SK-N-DZ (cell line): Measurements from ENCODE around the gene CRYM. TPM values are rescaled to one million over a fixed set of nuclear protein-coding genes. Genes with fewer than 3 reads are reported as not detected.
"Not testable (repeated sequence)": the region's sequence is repeated elsewhere in the genome, so short reads cannot be mapped to it uniquely, and the experiment has no call there.

Source experiments
- DNase-seq: peaks from one replicate; pipeline ENCODE4 v3.0.0-alpha.2; 2015; ENCODE audit warnings: low spot score
- polyA plus RNA-seq, 2 experiments: library from polyadenylated mRNA; depleted of rRNA; stranded (reverse); fragments of >200 nt; gene quantifications; 2 replicates each; pipeline ENCODE4 v1.2.3, GENCODE V29; 2014

Gene CRYM
- 0.45 TPM in 1 of 2 replicates, not detected in the other for polyA plus RNA-seq (2014; cell fraction: cytosol; rRNA removed)
- not detected in 2 replicates for polyA plus RNA-seq (2014; cell fraction: nucleus; rRNA removed)

DNA sequence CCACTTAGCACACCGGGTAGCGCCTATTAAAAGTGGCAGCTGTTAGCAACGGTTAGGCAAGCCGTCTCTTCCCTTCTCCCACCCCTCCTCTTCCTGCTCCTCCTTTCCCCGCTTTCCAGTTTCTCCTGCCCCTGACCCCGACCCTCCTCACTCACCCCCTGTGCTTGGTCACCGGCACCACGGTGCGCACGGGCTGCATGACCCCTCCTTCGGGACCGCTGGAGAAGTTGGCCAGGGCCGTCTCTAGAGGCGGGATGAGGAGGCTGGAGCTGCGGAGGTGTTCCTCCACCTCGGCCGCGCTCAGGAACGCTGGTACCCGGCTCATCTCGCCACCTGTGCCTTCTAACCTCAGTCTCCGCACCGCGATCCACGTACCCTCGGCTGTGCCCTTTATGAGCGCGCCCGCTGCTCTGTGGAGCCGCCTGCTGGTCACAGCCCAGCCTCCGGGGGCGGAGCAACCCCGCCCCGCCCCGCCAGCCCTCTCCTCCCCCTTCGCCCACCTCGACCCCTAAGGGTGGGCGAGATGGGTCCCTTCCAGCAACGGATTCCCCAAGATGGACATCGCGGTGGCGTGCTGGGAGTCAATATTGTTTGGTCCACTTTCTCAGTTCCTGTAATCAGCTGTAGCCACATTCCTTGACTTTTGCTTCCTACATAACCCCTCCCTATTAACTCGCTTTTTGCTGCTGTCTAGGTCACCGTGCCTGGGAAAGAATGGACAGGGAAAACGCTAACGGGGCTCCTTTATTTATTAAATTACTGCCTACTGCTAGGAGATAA, at the start of gene CRYM:
CRYM (minus strand) TSS at position 364 of the 780 bp plus-strand sequence; CDS start at position 325, 39 bp downstream.
- peak; percentile 18 for DNase-seq

GRCh38 chr16:21327046-21327445, 49.0 kb upstream of the CRYM start:
- DNase-seq = no peak

- DNase-seq = no peak
Observed at GRCh38 chr16:21326459-21326858, 48.4 kb upstream of the CRYM start.

DNA sequence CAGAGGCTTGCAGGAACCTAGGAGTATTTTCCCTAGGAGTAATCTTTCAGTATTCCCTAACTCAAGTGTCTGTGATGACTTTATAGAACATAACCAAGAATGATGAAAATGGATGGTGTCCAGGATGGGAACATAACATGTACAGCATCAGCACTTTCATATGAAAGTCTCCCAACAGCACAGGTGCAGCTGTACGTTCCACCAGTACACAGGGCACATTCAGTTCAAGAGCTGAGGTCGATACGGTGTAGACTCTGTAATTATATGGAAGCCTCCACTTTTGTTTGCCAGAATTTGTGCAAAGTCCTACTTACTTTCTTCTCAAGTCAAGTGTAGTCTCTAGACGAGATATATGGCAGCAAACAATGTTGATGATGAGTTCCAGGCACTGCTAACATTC, 46.2 kb upstream of the CRYM start:
- no peak for DNase-seq

DNA sequence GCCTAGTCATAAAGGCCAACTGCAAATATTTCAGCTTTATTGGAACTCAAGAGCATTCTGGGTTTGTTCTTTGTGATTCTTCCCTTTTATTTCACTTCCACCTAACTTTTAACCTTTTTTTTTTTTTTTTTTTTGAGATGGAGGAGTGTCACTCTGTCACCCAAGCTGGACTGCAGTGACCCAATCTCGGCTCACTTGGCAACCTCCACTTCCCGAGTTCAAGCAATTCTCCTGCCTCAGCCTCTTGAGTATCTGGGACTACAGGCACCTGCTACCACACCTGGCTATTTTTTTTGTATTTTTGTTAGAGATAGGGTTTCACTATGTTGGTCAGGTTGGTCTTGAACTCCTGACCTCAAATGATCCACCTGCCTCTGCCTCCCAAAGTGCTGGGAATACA, 44.2 kb upstream of the CRYM start:
- DNase-seq = not testable (repeated sequence)

DNA sequence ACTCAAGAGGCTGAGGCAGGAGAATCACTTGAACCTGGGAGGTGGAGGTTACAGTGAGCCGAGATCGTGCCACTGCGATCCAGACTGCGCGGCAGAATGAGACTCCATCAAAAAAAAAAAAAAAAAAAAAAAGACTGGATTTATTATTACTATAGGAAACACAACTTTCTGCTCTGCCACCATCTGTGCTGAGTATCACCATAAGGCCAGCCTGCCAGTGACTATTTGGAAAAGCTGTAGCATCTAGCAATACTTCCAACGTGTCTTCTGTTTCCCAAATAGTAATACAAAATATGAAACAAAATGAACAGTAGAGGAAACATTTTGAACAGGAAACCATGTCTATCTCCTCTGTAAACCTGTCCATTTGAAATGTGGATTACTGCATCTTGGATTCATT, 43.6 kb upstream of the CRYM start:
- DNase-seq = no peak

GRCh38 chr16:21314339-21314738, 36.2 kb upstream of the CRYM start:
- no peak for DNase-seq

DNA sequence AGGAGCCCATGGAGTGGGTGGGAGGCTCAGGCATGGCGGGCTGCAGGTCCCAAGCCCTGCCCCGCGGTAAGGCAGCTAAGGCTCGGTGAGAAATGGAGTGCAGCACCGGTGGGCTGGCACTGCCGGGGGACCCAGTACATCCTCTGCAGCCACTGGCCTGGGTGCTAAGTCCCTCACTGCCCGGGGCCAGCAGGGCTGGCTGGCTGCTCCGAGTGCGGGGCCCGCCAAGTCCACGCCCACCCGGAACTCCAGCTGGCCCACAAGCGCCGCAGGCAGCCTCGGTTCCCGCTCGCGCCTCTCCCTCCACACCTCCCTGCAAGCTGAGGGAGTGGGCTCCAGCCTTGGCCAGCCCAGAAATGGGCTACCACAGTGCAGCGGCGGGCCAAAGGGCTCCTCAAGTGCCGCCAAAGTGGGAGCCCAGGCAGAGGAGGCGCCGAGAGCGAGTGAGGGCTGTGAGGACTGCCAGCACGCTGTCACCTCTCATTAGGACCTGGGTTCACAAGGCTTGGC, 34.8 kb upstream of the CRYM start:
- DNase-seq = not testable (repeated sequence)

DNA sequence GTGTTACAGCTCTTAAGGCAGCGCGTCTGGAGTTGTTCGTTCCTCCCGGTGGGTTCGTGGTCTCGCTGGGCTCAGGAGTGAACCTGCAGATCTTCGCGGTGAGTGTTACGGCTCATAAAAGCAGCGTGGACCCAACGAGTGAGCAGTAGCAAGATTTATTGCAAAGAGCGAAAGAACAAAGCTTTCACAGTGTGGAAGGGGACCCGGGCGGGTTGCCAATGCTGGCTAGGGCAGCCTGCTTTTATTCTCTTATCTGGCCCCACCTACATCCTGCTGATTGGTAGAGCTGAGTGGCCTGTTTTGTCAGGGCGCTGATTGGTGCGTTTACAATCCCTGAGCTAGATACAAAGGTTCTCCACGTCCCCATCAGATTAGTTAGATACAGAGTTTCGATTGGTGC, 34.0 kb upstream of the CRYM start:
- not testable (repeated sequence) for DNase-seq

GRCh38 chr16:21306712-21307111, 28.6 kb upstream of the CRYM start:
- DNase-seq = not testable (repeated sequence)

- DNase-seq = no peak
Observed at GRCh38 chr16:21302898-21303528, 24.9 kb upstream of the CRYM start.

DNA sequence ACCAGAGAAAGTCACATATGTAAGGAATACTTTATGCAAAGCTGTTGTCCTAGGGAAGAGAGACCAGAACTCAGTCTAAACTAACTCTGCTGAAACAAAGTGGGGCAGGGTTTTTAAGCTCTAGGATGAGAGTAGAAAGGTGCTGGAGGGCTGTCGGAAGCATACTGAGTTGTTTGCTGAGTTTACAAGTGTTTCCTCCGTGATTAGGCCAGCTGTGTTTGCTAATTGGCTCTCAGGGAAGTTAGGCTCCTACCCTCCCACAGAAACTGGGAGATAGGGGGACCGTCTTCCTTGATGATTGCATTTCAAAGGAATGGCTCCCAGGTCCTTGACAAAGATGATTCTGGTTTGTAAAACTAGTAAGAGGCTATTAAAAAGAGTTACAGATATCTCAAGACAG, 24.4 kb upstream of the CRYM start:
- DNase-seq = no peak

GRCh38 chr16:21301895-21302291, 23.8 kb upstream of the CRYM start:
- no peak for DNase-seq

DNA sequence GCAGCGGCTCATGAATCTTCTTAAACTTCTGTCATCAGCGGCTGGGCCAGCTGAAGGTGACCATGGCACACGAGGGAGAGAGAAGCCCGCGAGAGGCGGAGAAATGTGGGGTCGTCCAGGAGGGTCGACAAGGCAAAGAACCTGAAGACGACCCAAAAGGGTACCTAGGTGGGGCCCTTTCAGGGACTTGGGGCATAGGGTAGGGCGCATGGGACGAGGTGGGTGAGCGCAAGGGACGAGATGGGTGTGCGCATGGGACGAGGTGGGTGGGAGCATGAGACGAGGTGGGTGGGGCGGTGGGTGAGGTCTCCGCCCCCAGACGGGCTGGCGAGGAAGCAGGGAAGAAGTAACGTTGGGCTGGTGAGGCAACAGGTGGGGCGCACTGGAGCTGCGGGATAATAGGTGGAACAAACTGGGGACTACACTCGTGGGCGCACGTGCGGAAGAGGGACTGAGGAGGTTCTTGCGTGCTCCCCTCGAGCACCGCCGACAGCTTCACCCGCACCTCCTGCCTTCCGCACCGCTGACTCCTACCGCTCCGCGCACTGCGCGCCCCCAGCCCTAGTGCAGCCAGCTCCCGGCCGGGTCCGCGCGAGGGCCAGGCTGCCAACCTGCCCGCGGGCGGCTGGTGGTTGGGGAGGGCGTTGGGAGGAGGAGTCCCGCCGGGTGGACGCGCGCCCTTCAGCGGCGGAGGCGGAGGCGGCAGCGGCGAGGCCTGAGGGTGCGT, 23.2 kb upstream of the CRYM start:
- DNase-seq = peak; percentile 45

DNA sequence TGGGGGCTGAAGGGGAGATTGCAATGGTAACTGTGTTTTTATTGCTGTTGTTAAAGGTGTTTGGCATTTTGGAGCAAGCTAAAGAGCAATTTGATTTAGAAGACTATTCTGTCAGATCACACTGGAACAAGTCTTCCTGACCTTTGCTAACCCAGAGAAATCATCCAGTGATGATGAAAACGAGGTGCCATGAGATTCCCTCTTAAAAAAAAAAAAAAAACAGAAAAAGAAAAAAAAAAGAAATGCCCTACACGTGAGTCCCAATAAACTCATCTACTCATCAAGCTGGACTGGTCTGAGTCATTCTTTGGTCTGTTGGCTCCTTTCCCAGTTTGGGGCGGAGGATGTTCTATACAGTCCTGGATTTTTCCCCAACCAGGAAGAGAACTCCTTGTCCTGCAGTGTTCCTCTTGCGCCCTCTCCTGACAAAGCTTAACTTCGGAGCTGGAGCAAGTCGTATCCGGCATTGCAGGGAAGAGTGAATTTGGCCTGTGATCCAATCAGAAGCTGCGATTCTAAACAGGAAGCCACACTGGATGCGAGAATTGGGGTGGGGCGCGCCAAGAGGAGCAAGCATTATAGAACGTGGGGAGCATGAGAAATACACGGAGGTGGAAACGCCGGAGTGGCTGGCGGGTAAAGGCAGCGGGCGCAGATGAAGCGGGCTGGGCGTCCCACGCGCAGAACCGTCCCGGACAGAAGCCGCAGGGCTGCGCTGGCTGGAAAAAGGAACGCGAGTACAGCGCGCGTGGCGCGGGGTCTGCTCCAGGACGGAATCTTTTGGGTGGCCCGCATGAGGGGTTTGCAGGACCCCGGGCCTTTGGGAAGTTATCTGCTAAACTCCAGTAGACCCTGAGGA, 22.4 kb upstream of the CRYM start:
- DNase-seq = peak; percentile 91

GRCh38 chr16:21289789-21290188, 11.7 kb upstream of the CRYM start:
- DNase-seq = not testable (repeated sequence)

DNA sequence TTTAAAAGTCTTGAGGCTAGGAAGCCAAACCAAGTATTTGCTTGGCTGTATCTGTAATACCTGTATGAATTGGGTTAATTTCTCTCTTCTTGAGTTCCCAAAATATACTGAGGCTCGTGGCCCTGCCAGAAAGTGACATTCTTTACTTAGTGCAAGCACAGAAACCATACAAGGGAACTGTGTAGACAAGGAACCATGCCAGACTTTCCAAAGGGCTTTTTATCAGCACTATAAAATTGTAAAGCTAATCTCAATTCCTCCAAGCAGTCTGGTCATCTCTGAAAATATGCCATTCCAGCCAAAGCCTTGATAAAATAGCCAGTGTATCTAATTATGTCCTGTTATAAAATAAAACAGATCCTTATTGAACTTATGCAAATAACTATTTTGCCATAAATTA, 7.2 kb upstream of the CRYM start:
- DNase-seq = no peak

DNA sequence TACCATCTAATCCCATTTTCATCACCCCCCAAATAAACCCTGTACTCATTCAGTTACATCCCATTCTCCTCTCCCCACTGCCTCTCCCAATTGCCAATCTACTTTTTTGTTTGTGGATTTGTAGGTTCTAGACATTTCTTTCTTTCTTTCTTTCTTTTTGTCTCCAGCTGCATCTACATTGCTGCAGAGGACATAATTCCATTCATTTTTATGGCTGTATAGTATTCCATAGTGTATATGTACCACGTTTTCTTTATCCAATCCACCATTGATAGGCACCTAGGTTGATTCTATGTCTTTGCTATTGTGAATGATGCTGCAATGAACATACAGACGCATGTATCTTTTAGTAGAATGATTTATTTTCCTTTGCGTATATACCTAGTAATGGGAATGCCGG, 6.3 kb upstream of the CRYM start:
- DNase-seq = no peak

GRCh38 chr16:21283521-21284289, 5.6 kb upstream of the CRYM start:
- DNase-seq = peak; percentile 52

GRCh38 chr16:21281698-21282389, 3.8 kb upstream of the CRYM start:
- no peak for DNase-seq
